ENCODE data around the gene NR1H2.

GRCh38 chr19:50328224-50328872 is 47.9 kb upstream of the NR1H2 start:
- TF ChIP-seq CTCF (IDR thresholded peaks at IDR 0.05; ENCODE audit: insufficient read depth, low read length) (no peak), POLR2AphosphoS5 (IDR thresholded peaks at IDR 0.05; ENCODE audit: low read depth) (no peak)

Measured in HL-60 (cell line).